ENCODE measurements around the gene KIF19. TPM values are rescaled to one million over a fixed set of nuclear protein-coding genes. Genes with fewer than 3 reads are reported as not detected.
A peak's percentile ranks its signal among the peaks of the same experiment; 100 is the strongest.

KIF19 gene, protein sequence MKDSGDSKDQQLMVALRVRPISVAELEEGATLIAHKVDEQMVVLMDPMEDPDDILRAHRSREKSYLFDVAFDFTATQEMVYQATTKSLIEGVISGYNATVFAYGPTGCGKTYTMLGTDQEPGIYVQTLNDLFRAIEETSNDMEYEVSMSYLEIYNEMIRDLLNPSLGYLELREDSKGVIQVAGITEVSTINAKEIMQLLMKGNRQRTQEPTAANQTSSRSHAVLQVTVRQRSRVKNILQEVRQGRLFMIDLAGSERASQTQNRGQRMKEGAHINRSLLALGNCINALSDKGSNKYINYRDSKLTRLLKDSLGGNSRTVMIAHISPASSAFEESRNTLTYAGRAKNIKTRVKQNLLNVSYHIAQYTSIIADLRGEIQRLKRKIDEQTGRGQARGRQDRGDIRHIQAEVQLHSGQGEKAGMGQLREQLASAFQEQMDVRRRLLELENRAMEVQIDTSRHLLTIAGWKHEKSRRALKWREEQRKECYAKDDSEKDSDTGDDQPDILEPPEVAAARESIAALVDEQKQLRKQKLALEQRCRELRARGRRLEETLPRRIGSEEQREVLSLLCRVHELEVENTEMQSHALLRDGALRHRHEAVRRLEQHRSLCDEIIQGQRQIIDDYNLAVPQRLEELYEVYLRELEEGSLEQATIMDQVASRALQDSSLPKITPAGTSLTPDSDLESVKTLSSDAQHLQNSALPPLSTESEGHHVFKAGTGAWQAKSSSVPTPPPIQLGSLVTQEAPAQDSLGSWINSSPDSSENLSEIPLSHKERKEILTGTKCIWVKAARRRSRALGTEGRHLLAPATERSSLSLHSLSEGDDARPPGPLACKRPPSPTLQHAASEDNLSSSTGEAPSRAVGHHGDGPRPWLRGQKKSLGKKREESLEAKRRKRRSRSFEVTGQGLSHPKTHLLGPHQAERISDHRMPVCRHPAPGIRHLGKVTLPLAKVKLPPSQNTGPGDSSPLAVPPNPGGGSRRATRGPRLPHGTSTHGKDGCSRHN
- total RNA-seq (2021; fragmentation: NEBNext Ultra II Directional; extraction: Animal tissue kit (Norgen Biotek cat#: 25700)) (0.36 and 0.52 TPM in 2 replicates), polyA plus RNA-seq (2011; rRNA removed) (0.77 and 1.4 TPM in 2 replicates), polyA minus RNA-seq (2011; rRNA and poly(A)+ RNA removed) (0.79 and 1.0 TPM in 2 replicates)
- polyA plus RNA-seq (2011; cell fraction: cytosol; rRNA removed): 1.1 TPM
- 2.4 TPM for polyA plus RNA-seq (2011; cell fraction: nucleus; rRNA removed)
- 0.29 to 0.87 TPM (median 0.66 TPM) in 4 replicates for polyA plus RNA-seq (2012, experiment 1 of 2)
- polyA plus RNA-seq (2012, experiment 2 of 2): 0.20 TPM
- polyA plus RNA-seq (2013, experiment 1 of 2): 0.18 TPM
- polyA plus RNA-seq (2013, experiment 2 of 2): 0.22 TPM
- 0.73 TPM for polyA minus RNA-seq (2011; cell fraction: cytosol; rRNA and poly(A)+ RNA removed)
- polyA minus RNA-seq (2011; cell fraction: nucleus; rRNA and poly(A)+ RNA removed): 1.7 TPM
- long read RNA-seq, experiment 1: 0 reads
- long read RNA-seq, experiment 2: 0 reads

DNA sequence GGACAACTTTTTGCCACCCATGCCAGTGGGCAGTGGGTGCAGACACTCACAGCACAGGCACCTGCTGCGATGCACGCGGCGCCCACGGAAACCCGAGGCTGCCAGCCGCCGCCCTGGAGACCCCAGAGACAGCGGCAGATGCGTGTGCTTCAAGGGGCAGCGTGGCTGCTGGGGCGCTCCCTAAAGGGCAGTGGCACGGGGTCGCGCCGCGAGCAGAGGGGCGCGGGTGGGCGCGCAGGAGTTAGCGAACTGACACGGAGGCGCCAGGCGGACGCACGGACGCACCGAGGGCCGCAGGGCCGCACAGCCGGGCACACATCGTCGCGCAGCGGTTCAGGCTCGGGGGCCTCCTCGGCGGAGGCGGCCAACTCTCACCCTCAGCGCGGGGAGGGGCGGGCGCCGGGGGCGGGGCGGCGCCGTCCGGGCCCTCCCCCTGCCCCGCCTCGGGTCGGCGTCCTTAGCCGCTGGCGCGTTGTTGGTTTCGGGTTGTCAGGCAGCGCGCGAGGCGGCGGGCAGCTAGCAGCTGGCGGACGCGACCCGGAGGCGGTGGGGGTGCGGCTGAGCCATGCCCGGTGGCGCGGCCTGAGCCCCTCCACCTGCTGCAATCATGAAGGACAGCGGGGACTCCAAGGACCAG lies at the start of gene KIF19:
TSS of gene KIF19 (plus strand) at position 484 of the 637 bp plus-strand sequence. CDS start at position 608, 124 bp downstream.
- Histone ChIP-seq H3K79me2 (ENCODE audit: control insufficient read depth in 1 of 2, insufficient read depth in 2 of 2, low read length in 2 of 2) (no peaks in the 10 kb centered on the region), H3K14ac (ENCODE audit: insufficient read length) (no peak within 1 kb of the TSS), H2BK20ac (ENCODE audit: low read length) (no peak within 1 kb of the TSS; the same call in 1 of the 2 replicates), H3K23me2 (ENCODE audit: low read depth, low read length) (peaks cover 8% of the 10 kb centered on the region), H3K9me3 (ENCODE audit: insufficient read depth in 2 of 2, low read depth in 1 of 2, low read length in 1 of 2) (no peaks in the 10 kb centered on the region), H4K91ac (replicated peaks; ENCODE audit: insufficient read length, low read length) (peak within 1 kb of the TSS; percentile 70), H4K20me1 (replicated peaks in 1 of 2; ENCODE audit: control insufficient read depth in 1 of 2, insufficient read depth in 2 of 2, low read length in 2 of 2) (no peaks in the 10 kb centered on the region), H2BK120ac (replicated peaks; ENCODE audit: low read depth, low read length) (no peak within 1 kb of the TSS), H3K4ac (replicated peaks; ENCODE audit: insufficient read length, low read depth, low read length) (peak within 1 kb of the TSS; percentile 4), H3K18ac (ENCODE audit: extremely low read depth, low read length) (no peak within 1 kb of the TSS; the same call in none of the 2 replicates), H2AK5ac (ENCODE audit: low read depth, low read length) (no peak within 1 kb of the TSS), H2BK15ac (ENCODE audit: low read length) (no peak within 1 kb of the TSS), H3K4me3 (ENCODE audit: extremely low read depth in 1 of 4, insufficient read depth in 2 of 4, low read depth in 3 of 4, low read length in 4 of 4) (peak within 1 kb of the TSS; percentile 45 to 61 (median 50)), H2BK12ac (ENCODE audit: low read depth, low read length) (peak within 1 kb of the TSS; percentile 87; the same call in 1 of the 2 replicates), H3K4me2 (ENCODE audit: insufficient read depth in 1 of 2, low read depth in 2 of 2, low read length in 2 of 2) (peak within 1 kb of the TSS; percentile 61 to 98), H3K27ac (ENCODE audit: low read depth, low read length) (no peak within 1 kb of the TSS), H3K79me1 (ENCODE audit: low read depth, low read length) (no peaks in the 10 kb centered on the region), H3K4me1 (replicated peaks in 1 of 4; ENCODE audit: control insufficient read depth in 3 of 4, insufficient read depth in 4 of 4, low read length in 3 of 4) (peaks cover 6 to 14% (median 12%) of the 10 kb centered on the region in 4 experiments; a peak in 6 of 7 replicates), H2BK5ac (ENCODE audit: low read depth, low read length) (no peak within 1 kb of the TSS), H3K36me3 (ENCODE audit: control insufficient read depth in 2 of 4, insufficient read depth in 4 of 4, low read length in 3 of 4) (no peaks in the 10 kb centered on the region), H4K8ac (ENCODE audit: extremely low read depth, insufficient read depth, low read length) (peak within 1 kb of the TSS; percentile 53; the same call in 1 of the 2 replicates), H3K23ac (ENCODE audit: insufficient read length) (no peak within 1 kb of the TSS), H4K5ac (ENCODE audit: insufficient read length, low read depth, low read length) (no peak within 1 kb of the TSS), H2AFZ (ENCODE audit: low read length) (peak within 1 kb of the TSS; percentile 78), H3K56ac (replicated peaks; ENCODE audit: insufficient read length, low read depth, low read length) (no peak within 1 kb of the TSS), H3K9ac (replicated peaks in 1 of 4; ENCODE audit: extremely low read depth in 1 of 4, low read depth in 3 of 4, low read length in 3 of 4) (no peak within 1 kb of the TSS), H3K27me3 (replicated peaks in 1 of 4; ENCODE audit: control insufficient read depth in 3 of 4, extremely low read depth in 1 of 4, insufficient read depth in 3 of 4, low read length in 3 of 4) (peaks cover 3 to 35% (median 27%) of the 10 kb centered on the region in 4 experiments)
- DNase-seq (ENCODE audit: low read depth in 1 of 2, low spot score in 2 of 2): peak in 1 of 2 experiments; percentile 80
- 7% methylated on average over 55 of the region's 73 CpGs; no CpG with 5 or more reads in 1 of the 2 experiments for WGBS, 2 experiments (ENCODE audit: extremely low coverage in 1 of 2, insufficient coverage in 1 of 2, insufficient read length in 1 of 2, insufficient replicate concordance in 2 of 2, low coverage in 1 of 2, low lambda C conversion rate in 2 of 2, missing lambda C conversion rate in 1 of 2)
- ChIA-PET POLR2A (ENCODE audit: partially characterized antibody) (no interaction called here), CTCF (ENCODE audit: partially characterized antibody) (interaction anchor here (0.9 kb wide), 1 partner anchor 24 kb away, joined by 3 read pairs; no protein-coding TSS in a partner anchor)
- no peak for FAIRE-seq
- TF ChIP-seq, protein P1, sequence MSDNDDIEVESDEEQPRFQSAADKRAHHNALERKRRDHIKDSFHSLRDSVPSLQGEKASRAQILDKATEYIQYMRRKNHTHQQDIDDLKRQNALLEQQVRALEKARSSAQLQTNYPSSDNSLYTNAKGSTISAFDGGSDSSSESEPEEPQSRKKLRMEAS (IDR thresholded peaks at IDR 0.05): peak; percentile 42
- TF ChIP-seq, protein P2, sequence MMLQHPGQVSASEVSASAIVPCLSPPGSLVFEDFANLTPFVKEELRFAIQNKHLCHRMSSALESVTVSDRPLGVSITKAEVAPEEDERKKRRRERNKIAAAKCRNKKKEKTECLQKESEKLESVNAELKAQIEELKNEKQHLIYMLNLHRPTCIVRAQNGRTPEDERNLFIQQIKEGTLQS (IDR thresholded peaks at IDR 0.05; ENCODE audit: insufficient read depth, low read depth, low read length): no peak
- TF ChIP-seq TBP (IDR thresholded peaks at IDR 0.05; ENCODE audit: low read depth, low read length) (no peak), RBBP5 (IDR thresholded peaks at IDR 0.05; ENCODE audit: borderline replicate concordance, low read depth, low read length) (0 out of 2 replicates have a peak, but pooled peaks have one; percentile 40)

All from H1 (cell line).